Fibroblast of lung (primary cell): ENCODE results near the gene TCF4.

Source experiments
- EZH2 ChIP-seq: IDR thresholded peaks from 2 replicates; pipeline ENCODE4 v1.5.1; 2012; ENCODE audit warnings: low read length, control low read depth, mild to moderate bottlenecking; ENCODE audit errors: missing control alignments
- TF ChIP-seq, protein P1 (sequence below), 2 donors: IDR thresholded peaks in 1 of 2; conservative IDR thresholded peaks in 1 of 2; 1 replicate in 1 of 2; 2 replicates in 1 of 2; pipeline ENCODE4 v1.5.1; 2011 to 2012; ENCODE audit warnings: low read length in 2 of 2, control low read depth in 1 of 2, inconsistent platforms in 1 of 2, low read depth in 1 of 2, mild to moderate bottlenecking in 1 of 2

DNA sequence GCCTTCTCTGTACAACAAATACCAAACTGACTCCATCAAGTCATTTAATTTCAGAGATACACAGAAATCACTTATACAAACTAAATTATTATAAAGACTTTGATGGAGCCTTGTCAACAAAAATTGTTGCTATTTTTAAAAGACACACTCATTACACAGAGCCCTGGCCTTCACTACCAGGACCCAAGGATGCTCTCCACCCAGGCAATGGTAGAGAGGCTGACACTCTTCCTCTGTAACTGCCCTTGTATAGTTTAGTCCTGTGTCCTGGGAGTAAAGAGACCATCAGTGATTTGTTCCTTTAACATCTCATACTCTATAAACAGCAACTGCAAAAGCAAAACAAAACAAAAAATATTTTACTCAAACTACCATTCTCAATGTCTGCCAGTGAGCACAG lies 173.5 kb downstream of the TCF4 start:
- TF ChIP-seq, protein P1, sequence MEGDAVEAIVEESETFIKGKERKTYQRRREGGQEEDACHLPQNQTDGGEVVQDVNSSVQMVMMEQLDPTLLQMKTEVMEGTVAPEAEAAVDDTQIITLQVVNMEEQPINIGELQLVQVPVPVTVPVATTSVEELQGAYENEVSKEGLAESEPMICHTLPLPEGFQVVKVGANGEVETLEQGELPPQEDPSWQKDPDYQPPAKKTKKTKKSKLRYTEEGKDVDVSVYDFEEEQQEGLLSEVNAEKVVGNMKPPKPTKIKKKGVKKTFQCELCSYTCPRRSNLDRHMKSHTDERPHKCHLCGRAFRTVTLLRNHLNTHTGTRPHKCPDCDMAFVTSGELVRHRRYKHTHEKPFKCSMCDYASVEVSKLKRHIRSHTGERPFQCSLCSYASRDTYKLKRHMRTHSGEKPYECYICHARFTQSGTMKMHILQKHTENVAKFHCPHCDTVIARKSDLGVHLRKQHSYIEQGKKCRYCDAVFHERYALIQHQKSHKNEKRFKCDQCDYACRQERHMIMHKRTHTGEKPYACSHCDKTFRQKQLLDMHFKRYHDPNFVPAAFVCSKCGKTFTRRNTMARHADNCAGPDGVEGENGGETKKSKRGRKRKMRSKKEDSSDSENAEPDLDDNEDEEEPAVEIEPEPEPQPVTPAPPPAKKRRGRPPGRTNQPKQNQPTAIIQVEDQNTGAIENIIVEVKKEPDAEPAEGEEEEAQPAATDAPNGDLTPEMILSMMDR (conservative IDR thresholded peaks at IDR 0.05 in 1 of 2, IDR thresholded peaks at IDR 0.05 in 1 of 2; ENCODE audit: low read depth in 1 of 2, low read length in 2 of 2): no peak
- TF ChIP-seq EZH2: no peak
